Activated naive CD4-positive, alpha-beta T cell treated with anti-CD3 and anti-CD28 coated beads for 36 hours (primary cell): ENCODE measurements around the gene SEPTIN12. TPM values are rescaled to one million over a fixed set of nuclear protein-coding genes. Genes with fewer than 3 reads are reported as not detected.

ENCODE experiments used
- CTCF ChIA-PET: fragments of 350-600 bp; sonication (Branson Sonifier 250); formaldehyde crosslinking; loops from one replicate; lab custom pipeline; 2021; ENCODE audit warnings: antibody characterized with exemption; lab: Charles Lee
- DNase-seq: peaks from one replicate; pipeline ENCODE4 v3.0.0-alpha.2; 2020
- H3K27ac Mint-ChIP-seq: one replicate; pipeline ENCODE4 v1.8.0; 2021; ENCODE audit warnings: mild to moderate bottlenecking, mixed read lengths
- H3K27me3 Mint-ChIP-seq: one replicate; pipeline ENCODE4 v1.8.0; 2021; ENCODE audit warnings: low read depth, mixed read lengths
- H3K36me3 Mint-ChIP-seq: one replicate; pipeline ENCODE4 v1.8.0; 2021; ENCODE audit warnings: low read depth, mixed read lengths
- H3K4me1 Mint-ChIP-seq: one replicate; pipeline ENCODE4 v1.8.0; 2021; ENCODE audit warnings: low read depth, mixed read lengths
- H3K4me3 Mint-ChIP-seq: one replicate; pipeline ENCODE4 v1.8.0; 2021; ENCODE audit warnings: mild to moderate bottlenecking, moderate library complexity, mixed read lengths
- H3K9me3 Mint-ChIP-seq: one replicate; pipeline ENCODE4 v1.8.0; 2021; ENCODE audit warnings: mixed read lengths
- intact Hi-C: fragments of 100-400 bp; cut with micrococcal nuclease; formaldehyde crosslinking; loops from one replicate; pipeline ENCODE4 v1.15.1; 2023
- total RNA-seq, 2 experiments: library from RNA; stranded (reverse); gene quantifications; one replicate each; pipeline ENCODE4 v1.2.3, GENCODE V29; 2021

The SEPTIN12 gene
- not detected for total RNA-seq

- Mint-ChIP-seq H3K4me1 (no peaks in the 10 kb centered on the region), H3K9me3 (no peaks in the 10 kb centered on the region), H3K4me3 (no peak within 1 kb of the TSS), H3K27me3 (no peaks in the 10 kb centered on the region), H3K36me3 (no peaks in the 10 kb centered on the region), H3K27ac (no peak within 1 kb of the TSS)
- intact Hi-C loops, result no loop called here
- no peak for DNase-seq
- CTCF ChIA-PET, result no interaction called here
Measured at GRCh38 chr16:4787627-4788482, at the start of gene SEPTIN12. TSS of gene SEPTIN12 (minus strand) at chr16:4788345. CDS start at chr16:4787645, 700 bp downstream.

- intact Hi-C loops, result loop anchor here (1.0 kb wide), 1 partner anchor 22 kb away; no protein-coding TSS in a partner anchor
- Mint-ChIP-seq H3K27ac (no peak overlapping the region), H3K4me1 (peaks cover 9% of the 10 kb centered on the region), H3K27me3 (no peaks in the 10 kb centered on the region), H3K9me3 (no peaks in the 10 kb centered on the region), H3K4me3 (no peak overlapping the region), H3K36me3 (peaks cover 32% of the 10 kb centered on the region)
- CTCF ChIA-PET, result no interaction called here
- DNase-seq, result no peak
Measured at GRCh38 chr16:4836727-4837126, 48.6 kb upstream of the SEPTIN12 start.

GRCh38 chr16:4833584-4833983 lies 45.4 kb upstream of the SEPTIN12 start:
- H3K4me3 Mint-ChIP-seq, result no peak overlapping the region
- no peaks in the 10 kb centered on the region for H3K27me3 Mint-ChIP-seq
- H3K9me3 Mint-ChIP-seq, result no peaks in the 10 kb centered on the region
- intact Hi-C loops, result no loop called here
- no peak overlapping the region for H3K27ac Mint-ChIP-seq
- DNase-seq, result no peak
- peaks cover 28% of the 10 kb centered on the region for H3K36me3 Mint-ChIP-seq
- peaks cover 7% of the 10 kb centered on the region for H3K4me1 Mint-ChIP-seq
- CTCF ChIA-PET, result no interaction called here

- Mint-ChIP-seq H3K4me1 (peaks cover 7% of the 10 kb centered on the region), H3K4me3 (no peak overlapping the region), H3K27ac (no peak overlapping the region), H3K27me3 (no peaks in the 10 kb centered on the region), H3K9me3 (no peaks in the 10 kb centered on the region), H3K36me3 (peaks cover 28% of the 10 kb centered on the region)
- intact Hi-C loops, result no loop called here
- DNase-seq, result no peak
- CTCF ChIA-PET, result no interaction called here
Measured at GRCh38 chr16:4832698-4833343, 44.7 kb upstream of the SEPTIN12 start.

GRCh38 chr16:4831616-4832015 lies 43.5 kb upstream of the SEPTIN12 start:
- DNase-seq, result no peak
- Mint-ChIP-seq H3K27me3 (no peaks in the 10 kb centered on the region), H3K36me3 (peaks cover 32% of the 10 kb centered on the region), H3K27ac (no peak overlapping the region), H3K4me3 (no peak overlapping the region), H3K4me1 (peaks cover 6% of the 10 kb centered on the region), H3K9me3 (no peaks in the 10 kb centered on the region)
- CTCF ChIA-PET, result interaction anchor here (0.5 to 0.6 kb wide), 2 partner anchors 73 to 88 kb away, joined by 3 read pairs; no protein-coding TSS in a partner anchor
- intact Hi-C loops, result no loop called here

- Mint-ChIP-seq H3K27ac (no peak overlapping the region), H3K4me1 (peaks cover 6% of the 10 kb centered on the region), H3K27me3 (no peaks in the 10 kb centered on the region), H3K36me3 (peaks cover 28% of the 10 kb centered on the region), H3K9me3 (no peaks in the 10 kb centered on the region), H3K4me3 (no peak overlapping the region)
- CTCF ChIA-PET, result interaction anchor here (0.5 kb wide), 1 partner anchor 69 kb away, joined by 3 read pairs; no protein-coding TSS in a partner anchor
- DNase-seq, result no peak
- intact Hi-C loops, result no loop called here
Measured at GRCh38 chr16:4830408-4830807, 42.3 kb upstream of the SEPTIN12 start.

- CTCF ChIA-PET, result interaction anchor here (1.0 kb wide), 1 partner anchor 127 kb away, joined by 3 read pairs; no protein-coding TSS in a partner anchor
- Mint-ChIP-seq H3K4me3 (no peak overlapping the region), H3K9me3 (no peaks in the 10 kb centered on the region), H3K36me3 (peaks cover 37% of the 10 kb centered on the region), H3K27ac (no peak overlapping the region), H3K4me1 (peaks cover 5% of the 10 kb centered on the region), H3K27me3 (no peaks in the 10 kb centered on the region)
- DNase-seq, result no peak
- intact Hi-C loops, result no loop called here
Measured at GRCh38 chr16:4828567-4829321, 40.6 kb upstream of the SEPTIN12 start.

- CTCF ChIA-PET, result interaction anchor here (0.6 kb wide), 1 partner anchor 20 kb away, joined by 3 read pairs; no protein-coding TSS in a partner anchor
- Mint-ChIP-seq H3K27me3 (no peaks in the 10 kb centered on the region), H3K9me3 (no peaks in the 10 kb centered on the region), H3K4me1 (no peaks in the 10 kb centered on the region), H3K27ac (no peak overlapping the region), H3K4me3 (no peak overlapping the region), H3K36me3 (peaks cover 36% of the 10 kb centered on the region)
- no peak for DNase-seq
- intact Hi-C loops, result no loop called here
Measured at GRCh38 chr16:4826980-4827379, 38.8 kb upstream of the SEPTIN12 start.

GRCh38 chr16:4826526-4826925 lies 38.4 kb upstream of the SEPTIN12 start:
- no peak for DNase-seq
- H3K9me3 Mint-ChIP-seq, result no peaks in the 10 kb centered on the region
- peaks cover 35% of the 10 kb centered on the region for H3K36me3 Mint-ChIP-seq
- CTCF ChIA-PET, result interaction anchor here (0.6 kb wide), 1 partner anchor 20 kb away, joined by 3 read pairs; no protein-coding TSS in a partner anchor
- H3K4me1 Mint-ChIP-seq, result no peaks in the 10 kb centered on the region
- no peaks in the 10 kb centered on the region for H3K27me3 Mint-ChIP-seq
- H3K27ac Mint-ChIP-seq, result no peak overlapping the region
- no peak overlapping the region for H3K4me3 Mint-ChIP-seq
- intact Hi-C loops, result no loop called here

GRCh38 chr16:4825196-4825595 lies 37.1 kb upstream of the SEPTIN12 start:
- H3K27me3 Mint-ChIP-seq, result no peaks in the 10 kb centered on the region
- no peaks in the 10 kb centered on the region for H3K4me1 Mint-ChIP-seq
- no peak overlapping the region for H3K4me3 Mint-ChIP-seq
- no peaks in the 10 kb centered on the region for H3K9me3 Mint-ChIP-seq
- peaks cover 26% of the 10 kb centered on the region for H3K36me3 Mint-ChIP-seq
- intact Hi-C loops, result no loop called here
- DNase-seq, result no peak
- CTCF ChIA-PET, result no interaction called here
- no peak overlapping the region for H3K27ac Mint-ChIP-seq

- DNase-seq, result no peak
- H3K27ac Mint-ChIP-seq, result no peak overlapping the region
- H3K4me3 Mint-ChIP-seq, result no peak overlapping the region
- CTCF ChIA-PET, result no interaction called here
- intact Hi-C loops, result no loop called here
- H3K27me3 Mint-ChIP-seq, result no peaks in the 10 kb centered on the region
- H3K4me1 Mint-ChIP-seq, result no peaks in the 10 kb centered on the region
- no peaks in the 10 kb centered on the region for H3K9me3 Mint-ChIP-seq
- H3K36me3 Mint-ChIP-seq, result peaks cover 24% of the 10 kb centered on the region
Measured at GRCh38 chr16:4820652-4821051, 32.5 kb upstream of the SEPTIN12 start.
